ENCODE measurements around the gene ATP2B2.

Gene ATP2B2

DNA sequence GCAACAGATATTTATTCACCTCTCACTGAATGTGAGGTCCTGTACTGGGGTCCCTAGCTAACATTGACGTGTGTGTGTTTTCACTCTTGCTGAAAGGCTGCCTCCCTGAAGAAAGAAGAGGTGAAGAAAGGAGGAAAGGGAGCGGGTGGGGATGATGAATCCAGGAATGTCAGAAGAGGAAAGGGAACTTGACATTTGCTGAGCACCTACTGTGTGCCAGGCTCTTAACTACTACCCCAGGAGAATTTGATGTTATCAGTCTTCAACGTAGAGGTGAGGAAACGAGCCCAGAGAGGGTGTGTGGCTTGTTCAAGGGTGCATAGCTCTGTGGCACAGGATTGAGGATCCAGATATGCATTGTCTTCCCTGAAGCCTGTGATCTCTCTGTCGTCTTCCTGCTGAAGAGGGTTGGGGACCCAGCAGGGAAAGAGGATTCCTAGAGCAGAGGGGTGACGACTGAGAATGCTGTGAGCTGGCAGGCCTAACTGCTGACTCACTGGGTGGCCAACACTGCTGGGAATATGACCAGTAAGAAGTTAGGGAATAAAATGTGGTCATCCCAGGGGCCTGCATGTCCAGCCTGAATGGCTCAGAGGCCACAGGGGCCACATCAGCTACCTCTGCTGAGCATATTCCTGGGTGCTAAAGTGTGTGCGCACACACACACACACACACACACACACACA is 6.6 kb upstream of the ATP2B2 start:
- DNase-seq = no peak

DNA sequence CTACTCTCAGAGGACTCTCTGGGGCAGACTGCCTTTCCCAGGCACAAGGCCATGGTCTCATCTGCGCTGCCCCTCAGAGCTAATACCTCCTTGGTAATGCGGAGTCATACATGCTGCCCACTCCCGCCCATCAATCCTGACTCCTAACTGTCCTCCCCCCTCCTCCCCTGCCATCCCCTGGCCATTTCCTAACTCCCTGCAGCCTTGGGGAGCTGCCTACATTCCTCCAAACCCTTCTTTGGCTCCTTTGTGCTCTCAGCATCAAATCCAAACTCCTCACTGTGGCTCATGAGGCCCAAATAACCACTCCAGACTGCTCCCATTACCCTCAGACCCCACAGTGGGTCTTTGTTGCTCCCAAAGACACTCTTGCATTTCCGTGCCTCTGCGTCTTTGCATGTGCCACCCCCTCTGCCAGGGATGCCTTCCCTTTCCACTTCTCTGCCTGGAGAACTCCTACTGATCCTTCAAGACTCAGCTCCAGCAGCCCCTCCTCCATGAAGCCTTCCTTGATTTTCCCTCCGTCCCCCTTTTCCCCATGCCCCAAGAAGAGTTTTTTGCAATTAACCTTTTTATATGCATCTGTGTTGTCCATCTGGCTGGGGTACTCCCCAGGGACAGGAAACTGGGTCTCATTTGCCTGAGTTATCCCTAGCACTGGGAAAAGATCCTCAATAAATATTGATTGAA is 5.5 kb upstream of the ATP2B2 start:
- DNase-seq = no peak

DNA sequence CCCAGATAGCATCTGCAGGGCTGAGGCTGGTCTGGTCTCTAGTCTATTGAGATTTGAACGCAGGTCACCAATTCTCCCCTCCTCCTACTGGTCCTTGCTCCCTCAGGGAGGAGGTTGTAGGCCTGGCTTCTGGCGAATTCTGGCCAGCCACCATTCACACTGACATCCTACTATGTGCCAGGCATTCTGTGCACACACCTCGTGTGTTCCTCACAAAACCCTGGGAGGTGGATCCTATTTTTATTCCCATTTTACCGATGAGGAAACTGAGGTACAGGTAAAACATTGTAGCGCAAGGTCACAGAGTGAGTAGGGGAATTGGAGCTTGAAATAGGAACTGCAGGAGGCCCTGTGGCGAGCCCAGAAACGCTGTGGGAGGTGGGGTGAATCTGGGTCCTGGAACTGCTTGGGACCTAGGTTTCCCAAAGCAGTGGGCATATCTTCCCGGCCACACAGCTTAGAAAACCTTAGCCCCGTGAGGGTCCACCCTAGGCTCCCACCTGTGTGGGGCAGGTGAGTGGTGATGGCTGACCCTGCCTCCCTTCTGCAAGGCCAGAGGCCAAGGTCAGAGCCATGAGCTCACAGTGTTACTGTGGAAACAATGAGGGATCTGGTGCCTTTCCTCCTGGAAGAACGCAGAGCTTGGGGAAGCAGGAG is 4.8 kb upstream of the ATP2B2 start:
- DNase-seq = no peak

DNA sequence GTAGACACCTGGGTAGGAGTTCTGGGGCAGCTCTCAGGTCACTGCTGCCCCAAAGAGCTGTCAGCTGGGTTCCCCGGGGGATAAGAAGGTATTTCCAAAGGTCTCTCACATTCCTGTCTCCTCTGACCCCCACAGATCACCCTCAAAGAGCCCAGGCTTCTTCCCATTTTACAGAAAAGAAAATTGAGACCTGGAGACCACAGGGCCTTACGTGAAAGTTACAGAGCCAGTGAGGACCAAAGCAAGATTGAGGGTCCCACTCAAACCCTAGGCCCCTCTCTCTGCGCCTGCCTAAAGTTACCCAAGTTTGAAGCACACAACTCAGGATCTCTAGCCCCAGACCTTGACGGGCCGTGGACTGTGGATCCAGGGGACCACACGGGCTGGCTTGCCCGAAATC is 3.9 kb upstream of the ATP2B2 start:
- no peak for DNase-seq

DNA sequence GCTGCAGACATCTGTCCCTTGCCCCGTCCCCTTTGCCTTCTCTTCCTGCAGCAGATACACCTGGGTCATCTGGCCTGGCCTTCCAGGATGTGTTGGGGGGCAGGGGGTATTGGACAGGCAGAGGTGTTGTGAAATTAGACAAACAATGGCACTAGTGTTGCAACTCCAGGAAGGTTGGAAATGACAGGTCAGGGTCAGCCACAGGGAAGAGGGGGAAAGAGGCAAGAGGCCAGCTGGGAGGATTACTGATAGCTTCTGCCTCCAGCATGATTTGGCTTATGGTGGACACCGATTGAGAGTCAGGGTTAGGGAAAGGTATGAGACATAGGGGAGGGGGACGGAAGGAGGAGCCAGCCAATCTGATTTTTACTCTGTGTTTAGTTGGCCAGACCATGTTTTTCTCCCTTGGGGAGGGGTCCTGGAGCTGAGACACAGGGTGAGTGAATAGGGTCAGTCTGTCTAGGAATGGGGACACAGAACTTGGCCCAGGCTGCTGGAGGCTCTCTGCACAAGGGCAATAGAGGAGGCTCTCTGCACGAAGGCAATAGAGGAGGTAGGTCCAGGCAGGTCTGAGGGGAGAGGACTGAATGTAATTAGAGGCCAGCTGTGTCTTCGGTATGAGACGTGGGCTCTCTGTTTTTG is 3.4 kb upstream of the ATP2B2 start:
- no peak for DNase-seq

DNA sequence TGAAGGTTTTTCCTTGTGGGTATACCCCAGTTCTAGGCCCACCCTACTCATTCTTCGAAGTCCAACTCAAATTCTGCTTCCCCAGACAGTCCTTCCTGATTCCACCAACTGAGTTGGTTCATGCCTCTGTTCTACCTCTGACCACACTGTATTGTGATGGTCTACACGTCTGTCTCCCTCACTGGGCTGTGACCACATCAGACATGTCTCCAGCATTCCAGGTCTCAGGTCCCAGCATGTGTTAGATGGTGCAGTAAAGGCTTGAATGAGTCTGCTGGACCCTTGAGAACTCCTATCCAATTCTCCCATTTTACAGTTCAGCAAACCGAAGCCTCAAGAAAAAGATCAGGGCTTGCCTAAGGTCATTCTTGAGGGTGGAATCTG is 2.8 kb upstream of the ATP2B2 start:
- DNase-seq = no peak

DNA sequence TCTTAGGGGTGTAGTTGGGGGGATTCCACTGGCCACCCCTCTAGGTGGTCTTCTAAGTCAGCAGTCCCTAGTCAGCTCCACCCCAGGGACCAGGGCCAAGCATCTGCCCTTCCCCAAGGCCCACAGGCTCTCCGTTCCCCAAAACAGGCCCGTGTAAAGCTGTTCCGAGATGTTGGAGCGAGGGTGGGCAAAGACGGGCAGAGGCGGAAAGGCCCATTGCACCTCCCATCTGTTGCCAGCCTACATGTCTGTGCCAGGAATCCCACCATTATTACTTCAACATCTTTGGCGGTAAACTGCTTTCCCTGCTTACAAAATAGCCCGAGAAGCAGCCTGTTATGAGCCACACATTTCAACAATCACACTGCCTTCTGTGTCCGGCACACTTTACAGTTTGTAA is 1.9 kb upstream of the ATP2B2 start:
- DNase-seq = peak in 2 of 58 donors; percentile 4 to 15

DNA sequence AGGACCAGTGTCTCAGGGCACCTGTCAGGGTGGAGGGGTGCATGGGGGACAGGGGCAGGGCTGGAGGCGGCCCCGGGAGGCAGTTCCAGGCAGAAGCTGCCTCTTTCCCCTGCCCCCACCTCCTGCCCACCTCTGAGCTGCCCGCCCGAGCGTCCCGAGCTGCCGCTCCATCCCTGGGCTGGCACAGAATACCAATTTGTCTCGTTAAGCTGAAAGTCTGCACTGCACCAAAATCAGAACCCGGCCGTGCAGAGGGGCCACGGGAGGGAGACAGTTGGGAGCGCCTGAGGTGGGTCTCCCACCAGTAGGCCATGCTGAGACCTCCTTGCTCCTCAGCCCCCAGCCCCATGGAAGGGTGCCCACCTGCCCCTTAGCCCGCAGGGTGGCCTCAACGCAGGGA is 1.3 kb upstream of the ATP2B2 start:
- DNase-seq = peak in 5 of 58 donors; percentile 15 to 49 (median 30)

DNA sequence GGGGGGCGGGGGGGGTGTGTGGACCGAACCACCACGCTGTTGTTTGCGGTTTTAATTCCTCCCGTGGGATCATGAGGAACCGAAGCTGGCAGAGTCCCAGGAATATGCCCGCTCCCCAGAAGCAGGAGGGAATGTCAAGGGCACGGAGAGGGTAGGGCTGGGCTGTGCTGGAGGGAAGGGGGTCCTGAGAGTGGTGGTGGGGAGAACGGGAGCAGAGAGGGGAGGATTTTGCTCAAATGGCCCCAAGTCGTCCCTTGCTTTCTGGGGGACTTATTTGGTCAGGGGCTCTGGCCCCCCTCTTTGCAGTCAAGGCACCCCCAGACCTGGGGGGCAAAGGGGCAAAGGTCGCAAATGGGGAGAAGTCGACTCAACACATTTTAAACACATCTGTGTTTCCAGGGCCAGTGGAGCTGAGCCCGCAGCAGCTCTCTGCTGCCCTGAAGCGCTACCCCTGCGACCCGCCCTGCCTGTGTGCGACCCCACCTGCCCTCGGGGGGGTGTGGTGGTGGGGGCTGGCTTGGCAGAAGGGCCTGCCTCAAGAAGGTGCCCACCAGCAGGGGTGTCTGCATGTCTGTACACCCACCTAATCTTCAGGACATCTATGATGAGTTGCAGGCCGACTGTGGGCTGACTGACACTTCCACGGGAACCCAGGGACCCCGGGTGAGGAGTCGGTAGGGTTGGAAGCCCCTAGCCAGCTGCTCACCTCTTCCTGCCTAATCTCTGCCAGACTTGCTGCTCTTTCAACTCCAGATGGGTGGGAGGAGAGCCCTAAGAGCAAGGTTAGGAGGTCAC is 602 bp upstream of the ATP2B2 start:
- no peak for DNase-seq

DNA sequence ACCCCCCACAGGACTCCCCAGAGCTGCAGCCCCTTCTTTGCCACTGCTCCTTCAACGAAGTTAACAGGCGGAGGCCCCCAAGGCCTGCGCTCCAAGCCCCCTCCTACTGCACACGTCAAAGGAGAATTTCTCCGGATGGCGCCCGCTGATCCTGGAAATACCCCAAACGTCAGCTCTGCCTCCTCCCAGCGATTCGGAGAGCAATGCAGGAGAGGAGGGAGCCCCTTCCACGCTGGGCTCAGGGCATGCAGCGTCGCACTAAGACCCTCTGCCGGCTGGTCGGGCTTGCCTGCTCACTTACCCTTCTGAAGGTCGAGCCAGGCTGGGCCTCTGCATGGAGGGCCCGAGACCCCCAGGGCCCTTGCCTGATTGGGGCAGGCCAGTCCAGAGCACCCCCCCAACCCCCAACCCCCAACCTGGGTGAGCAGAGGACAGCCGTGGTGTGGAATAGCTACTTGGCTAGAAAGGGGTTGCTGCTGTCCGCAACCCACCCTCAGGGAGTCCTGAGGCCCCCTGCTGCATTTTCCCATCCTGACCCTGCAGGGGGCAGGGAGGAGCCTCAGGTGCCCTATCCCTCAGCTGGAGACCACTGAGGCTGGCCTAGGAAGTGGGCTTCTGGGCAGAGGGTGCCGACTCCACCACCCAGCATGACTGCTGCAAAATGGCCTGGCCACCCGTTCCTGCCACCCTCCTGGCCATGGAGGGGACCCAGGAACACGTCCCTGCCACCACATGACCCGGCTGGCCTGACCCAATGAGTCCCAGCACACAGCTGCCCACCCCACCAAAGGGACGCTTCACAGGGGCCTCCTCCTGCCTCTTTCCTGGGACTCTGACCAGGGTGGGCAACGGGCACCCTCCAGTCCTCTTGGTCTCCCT is 976 bp downstream of the ATP2B2 start:
- peak in 2 of 58 donors; percentile 23 to 31 for DNase-seq

DNA sequence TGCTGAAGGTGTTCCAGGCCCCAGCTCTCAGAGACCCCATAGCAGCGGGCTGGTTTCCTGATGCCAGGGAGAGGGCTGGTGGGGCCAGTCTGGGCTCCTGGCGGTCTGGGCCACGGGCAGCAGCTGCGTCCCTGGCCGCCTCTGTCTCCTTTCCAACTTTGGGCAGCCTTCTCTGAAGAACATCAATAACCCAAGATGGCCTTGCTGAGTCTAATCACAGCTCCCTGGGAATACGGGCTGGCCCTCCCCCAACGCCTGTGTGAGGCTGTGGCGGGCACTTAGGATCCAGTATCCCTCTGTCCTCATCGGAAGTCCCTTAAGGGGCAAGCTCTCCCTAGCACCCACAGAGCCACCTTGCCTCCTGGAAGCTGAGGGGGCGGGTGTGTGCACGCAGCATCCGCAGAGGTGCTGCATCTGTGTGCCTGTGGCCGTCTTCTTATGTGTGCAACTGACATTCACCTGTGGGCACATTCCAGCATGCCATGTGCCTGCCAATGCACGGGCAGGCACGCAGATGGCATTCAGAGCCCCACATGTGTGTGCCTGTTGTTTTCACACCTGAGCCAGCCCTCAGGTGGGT is 2.1 kb downstream of the ATP2B2 start:
- no peak for DNase-seq

DNA sequence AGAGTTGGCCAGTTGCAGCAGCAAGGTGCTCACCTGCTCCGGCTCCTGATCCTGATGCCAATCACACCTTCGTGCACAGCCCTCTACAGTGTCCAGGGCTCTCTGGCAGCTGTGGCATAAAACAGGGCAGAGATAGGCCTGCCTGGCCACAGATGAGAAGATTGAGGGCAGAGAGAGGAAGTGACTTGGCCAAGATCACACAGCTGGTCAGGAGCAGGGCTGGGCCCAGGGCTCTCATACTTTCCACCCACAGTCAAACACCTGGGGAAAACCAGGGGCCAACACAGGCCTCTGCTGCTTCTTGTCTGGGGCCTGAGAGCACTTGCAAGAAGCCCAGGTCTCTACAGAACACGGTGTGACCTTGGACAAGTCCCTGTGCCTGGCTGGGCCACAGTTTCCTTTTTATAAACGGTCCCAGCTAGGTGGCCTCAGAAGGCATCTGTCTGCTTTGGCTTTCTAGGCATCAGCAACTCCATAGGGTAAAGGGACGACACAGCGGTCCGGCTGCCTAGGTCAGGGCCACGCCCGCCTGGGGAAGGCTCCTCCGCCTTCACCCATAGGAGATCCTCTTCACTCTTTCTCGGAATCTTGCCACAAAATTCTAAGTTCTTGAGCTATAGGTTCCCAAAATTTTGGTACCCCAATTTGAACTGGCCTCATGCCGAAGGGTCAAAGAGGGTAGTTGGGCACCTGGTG is 3.1 kb downstream of the ATP2B2 start:
- no peak for DNase-seq

DNA sequence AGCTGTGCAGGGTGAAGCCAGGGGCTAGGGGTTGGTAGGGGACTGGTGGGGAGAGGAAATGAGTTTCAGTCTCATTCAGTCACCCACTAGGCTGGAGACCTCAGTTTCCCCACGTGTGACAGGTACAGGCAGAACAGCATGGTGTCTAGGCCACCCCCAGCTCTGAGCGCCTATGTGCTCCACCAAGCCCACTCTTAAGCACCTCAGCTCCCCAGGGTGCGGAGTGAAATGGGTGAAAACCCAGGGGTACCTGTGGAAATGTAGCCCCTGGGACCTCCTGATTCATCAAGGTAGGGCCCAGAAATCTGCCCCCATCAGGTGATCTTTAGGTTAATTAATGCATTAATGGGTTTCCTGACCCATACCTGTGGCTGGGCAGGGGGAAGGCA is 3.7 kb downstream of the ATP2B2 start:
- no peak for DNase-seq

DNA sequence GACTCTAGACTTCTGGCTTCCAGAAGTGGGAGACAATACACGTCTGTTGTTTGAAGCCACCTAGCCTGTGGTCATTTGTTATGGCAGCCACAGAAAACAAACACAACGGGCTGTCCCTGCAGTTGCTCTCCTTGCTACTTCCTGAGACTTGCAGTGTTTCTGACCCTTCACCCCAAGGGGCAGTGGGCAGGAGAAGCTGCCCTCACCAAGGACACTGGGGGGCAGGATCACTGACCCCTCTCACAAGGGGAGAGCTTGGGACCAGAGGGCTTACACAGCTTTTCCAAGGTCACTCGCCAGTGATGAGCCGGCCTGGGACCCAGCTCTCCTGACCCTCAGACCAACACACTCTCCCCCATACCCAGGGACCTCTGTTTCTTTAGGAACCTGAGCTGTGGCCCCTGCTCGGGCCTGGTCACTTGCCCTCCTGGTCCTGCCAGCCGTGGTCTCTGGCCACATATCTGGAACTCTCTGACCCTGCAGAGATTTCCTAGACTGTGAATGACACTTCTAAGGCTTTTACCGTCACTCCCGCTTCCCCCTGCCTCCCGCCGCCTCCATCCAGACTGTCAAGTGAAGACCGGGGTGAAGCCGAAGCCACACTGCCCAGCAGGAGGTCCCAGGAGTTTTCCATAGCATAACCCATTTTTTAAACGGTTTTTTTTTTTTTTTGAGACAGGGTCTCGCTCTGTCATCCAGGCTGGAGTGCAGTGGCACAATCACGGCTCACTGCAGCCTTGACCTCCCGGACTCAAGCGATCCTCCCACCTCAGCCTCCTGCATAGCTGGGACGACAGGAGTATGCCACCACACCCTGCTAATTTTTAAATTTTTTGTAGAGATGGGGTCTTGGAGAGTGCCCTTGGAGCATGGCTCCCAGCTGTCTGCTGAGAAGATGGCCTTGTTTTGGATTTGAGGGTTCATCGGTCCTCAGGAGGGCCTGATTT is 4.4 kb downstream of the ATP2B2 start:
- DNase-seq = no peak

DNA sequence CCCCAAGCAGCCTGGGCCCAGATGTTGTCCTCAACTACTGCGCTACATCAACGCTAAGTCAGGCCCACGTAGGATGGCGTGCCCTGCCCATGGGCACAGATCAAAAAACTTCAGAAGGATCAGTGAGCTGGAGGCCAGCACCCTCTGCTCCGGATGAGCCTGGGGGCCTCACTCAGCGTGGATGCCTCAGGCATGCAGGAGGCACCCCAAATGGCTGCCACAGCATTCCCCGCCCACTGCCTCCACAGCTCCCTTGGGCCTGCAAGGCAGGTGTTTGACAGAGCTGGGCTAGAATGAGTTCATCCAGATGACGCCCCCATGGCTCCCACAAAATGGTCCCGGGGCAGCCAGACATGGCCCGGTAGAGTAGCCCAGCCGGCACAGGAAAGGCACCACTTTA is 7.1 kb downstream of the ATP2B2 start:
- peak in 1 of 58 donors; percentile 17 for DNase-seq

DNA sequence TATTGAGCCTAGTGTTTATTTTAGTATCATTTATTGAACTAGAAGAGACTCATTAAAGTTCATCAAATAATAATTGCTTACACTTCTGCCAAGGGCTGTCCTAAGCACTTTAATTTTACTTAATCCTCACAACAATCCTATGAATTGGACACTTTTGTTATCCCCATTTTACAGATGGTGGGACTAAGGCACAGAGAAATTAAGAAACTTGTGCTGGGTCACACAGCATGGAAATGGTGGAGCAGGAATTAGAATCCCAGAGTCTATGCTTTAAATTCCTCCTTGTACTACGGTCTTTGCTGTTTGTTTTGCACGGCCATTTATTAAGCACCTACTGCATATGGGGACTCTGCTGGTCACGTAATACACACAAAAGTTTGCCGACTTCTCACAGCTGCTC is 7.9 kb downstream of the ATP2B2 start:
- no peak for DNase-seq

DNA sequence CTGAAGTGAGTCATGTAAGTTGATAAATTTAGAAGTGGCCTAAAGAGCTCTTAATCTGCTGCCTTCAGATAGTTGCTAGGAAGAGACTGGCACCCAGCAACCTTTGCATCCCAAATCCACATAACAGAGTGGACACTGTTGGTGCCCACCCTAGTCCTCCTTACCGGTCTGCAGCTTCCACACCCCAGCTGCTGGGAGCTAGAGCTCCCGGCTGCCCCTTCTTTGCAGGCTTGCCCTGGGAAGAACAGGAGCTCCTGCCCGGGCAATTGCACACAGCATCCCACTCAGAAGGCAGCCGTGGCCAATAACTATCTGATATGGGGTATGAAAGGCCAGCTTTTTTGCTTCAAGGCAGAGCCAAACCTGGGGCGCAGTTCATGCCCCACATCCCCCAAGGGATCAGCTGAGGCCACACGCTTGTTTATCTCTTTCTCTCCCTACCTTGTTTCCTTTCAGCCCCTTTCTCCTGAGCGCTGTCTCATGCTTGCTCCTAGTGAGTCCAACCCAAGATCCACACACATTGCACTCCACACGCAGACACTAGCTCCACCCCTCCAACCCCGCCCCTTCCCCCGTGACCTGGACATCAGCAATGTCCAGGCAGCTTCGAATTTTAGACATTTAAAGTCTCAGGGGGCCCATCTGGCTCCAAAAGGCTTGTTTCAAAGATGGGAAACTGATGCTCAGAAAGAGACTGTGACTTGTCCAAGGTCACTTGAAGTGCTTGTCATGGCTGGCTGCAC is 9.1 kb downstream of the ATP2B2 start:
- no peak for DNase-seq

All from anterior cingulate cortex (tissue), 58 donors.